Bone marrow (tissue), 2 donors: ENCODE data around the gene IGHMBP2.

Experiments used
- DNase-seq, 2 donors: peaks; one replicate each; lab custom pipeline; 2025; lab: John Stamatoyannopoulos, UW

Gene IGHMBP2

DNA sequence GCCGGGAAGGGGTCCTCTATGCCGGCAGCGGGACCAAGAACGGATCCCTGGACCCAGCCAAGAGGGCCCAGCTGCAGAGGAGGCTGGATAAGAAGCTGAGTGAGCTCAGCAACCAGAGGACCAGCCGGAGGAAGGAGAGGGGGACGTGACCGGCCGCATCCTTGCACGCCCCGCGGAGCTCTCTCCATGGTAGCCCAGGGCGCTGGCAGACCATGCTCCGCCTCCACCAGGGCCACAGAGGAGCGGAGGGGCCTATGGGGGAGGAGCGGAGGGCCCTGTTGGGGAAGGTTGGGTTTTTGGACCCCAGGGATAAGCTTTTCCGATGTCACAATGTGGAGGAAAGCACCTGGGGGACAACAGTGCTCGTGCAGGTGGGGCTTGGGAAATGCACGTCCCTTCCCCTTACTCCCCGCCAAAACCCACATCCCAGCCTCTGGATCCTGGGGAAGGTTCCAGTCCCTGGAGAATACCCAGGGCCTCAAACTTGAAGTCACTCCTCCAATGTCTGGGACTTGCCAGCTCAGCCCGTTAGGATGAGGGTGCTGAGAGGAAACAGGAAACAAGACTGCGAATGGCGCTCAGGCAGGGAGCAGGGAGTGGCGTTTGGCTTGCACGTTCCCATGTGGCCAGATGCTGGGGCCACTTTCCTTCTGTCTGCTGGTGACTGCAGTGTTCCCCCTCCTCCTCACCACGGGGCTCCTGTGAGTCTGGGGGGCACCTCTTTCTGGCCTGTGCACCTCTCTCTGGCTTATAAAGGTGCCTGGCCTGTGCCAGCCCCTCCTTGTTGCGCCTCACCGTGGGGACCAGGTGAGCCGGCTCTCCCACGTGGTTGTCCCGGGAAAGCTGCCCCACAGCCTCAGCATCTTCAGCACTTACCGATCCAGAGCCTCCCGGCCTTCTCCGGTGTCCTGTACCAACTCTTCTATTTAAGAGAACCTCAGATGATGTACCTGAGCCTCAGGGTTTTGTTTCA is 36.2 kb downstream of the IGHMBP2 start:
- DNase-seq, result no peak

DNA sequence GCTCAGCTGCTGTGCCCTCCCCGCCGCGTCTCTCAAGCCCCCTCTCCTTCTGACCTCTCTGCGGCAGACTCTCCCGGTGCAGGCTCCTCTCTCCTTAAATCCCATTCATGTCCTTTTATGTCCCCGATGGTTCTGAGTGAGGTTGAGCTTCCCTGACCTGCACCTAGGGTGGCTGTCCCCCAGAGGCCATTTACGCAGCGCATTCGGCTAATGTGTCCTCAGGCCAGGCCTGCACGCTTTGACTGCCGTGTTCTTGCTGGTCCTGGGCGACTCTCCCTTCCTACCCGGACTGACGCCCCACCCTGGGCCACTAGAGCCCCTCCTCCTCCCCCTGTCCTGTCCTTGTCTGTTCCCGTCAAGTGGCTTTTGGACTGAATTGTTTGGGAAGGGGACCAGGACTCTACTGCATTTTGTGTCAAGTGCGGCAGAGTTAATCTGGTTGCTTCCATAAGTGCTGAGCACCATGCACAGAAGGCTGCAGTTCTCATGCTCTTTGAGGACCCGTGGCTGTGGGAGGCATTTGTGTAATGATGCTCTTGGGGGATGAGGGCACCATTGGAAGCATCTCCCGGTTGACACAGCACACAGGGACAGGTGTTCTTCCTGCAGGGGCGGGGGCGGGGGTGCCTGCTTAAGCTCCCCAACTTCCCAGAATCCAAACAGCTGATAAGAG is 37.1 kb downstream of the IGHMBP2 start:
- no peak for DNase-seq

- DNase-seq, result no peak
Observed at GRCh38 chr11:68941324-68942094, 37.8 kb downstream of the IGHMBP2 start.

GRCh38 chr11:68942095-68942620 is 38.5 kb downstream of the IGHMBP2 start:
- DNase-seq, result no peak

DNA sequence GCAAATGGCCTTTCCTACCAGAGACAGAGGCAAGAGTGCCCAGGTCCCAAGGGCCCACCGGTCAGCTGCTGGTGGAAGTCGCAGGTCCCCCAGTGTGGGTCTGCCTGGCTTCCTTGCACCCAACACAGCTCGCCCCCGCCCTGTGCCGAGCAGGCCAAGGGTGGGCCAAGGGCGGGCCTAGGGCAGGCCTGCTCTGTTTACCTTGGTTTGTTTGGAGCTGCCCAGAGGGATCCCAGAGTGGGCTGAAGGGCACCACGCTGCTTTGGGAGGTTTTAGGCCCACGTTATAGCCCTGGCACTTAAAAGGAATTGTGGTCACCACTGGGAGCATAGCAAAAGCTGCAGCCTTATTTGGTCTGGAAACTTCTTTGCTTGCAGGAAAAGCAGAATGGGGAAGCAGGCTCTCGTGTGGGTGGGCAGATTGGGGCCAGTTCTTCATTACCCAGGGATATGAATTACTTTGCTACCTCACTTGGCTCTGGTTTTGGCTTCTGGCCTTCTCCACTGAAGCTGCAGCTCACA is 39.1 kb downstream of the IGHMBP2 start:
- no peak for DNase-seq

- no peak for DNase-seq
Observed at GRCh38 chr11:68946416-68947090, 42.9 kb downstream of the IGHMBP2 start.

- no peak for DNase-seq
Observed at GRCh38 chr11:68947151-68947550, 43.5 kb downstream of the IGHMBP2 start.

DNA sequence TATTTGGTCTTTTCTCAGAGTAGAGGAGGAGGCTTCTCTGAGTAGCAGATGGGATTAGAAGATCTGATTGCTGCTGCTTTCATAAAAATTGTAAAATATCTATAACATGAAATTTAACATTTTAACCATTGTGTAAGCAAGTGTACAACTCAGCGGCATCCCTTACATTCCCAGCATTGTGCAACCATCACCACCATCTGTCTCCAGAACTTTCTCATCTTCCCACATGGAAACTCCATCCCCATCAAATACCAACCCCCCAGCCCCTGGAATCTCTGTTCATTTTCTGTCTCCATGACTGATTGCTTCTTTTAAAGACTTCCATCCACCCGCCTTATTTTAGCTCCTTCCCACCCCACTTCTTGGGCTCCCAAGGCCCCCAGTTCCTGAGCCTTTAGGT is 44.8 kb downstream of the IGHMBP2 start:
- no peak for DNase-seq

GRCh38 chr11:68948935-68949334 is 45.2 kb downstream of the IGHMBP2 start:
- no peak for DNase-seq

DNA sequence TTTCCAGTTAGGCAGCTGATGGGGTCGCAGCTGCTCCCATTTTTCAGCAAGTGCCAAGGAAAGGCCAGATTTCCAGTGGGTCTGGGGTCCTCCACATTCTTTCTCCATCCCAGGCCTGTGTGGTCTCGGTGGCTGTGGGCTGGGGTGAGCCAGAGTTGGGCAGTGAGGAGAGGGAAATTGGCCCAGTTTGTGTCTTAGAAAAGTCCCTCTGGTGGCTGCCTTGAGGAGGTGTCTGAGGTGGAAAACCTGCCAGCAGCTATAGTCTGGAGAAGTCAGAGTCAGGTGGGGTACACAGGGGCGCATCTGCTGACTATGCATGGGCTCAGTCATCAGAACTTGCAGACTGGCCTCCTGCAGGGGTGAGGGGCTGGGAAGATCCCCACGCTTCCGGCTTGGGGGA is 46.6 kb downstream of the IGHMBP2 start:
- DNase-seq, result peak in 1 of 2 donors; percentile 4

GRCh38 chr11:68950762-68951161 is 47.1 kb downstream of the IGHMBP2 start:
- no peak for DNase-seq

GRCh38 chr11:68954836-68955606 is 51.3 kb downstream of the IGHMBP2 start:
- DNase-seq, result peak; percentile 24 to 43

GRCh38 chr11:68955607-68955958 is 51.9 kb downstream of the IGHMBP2 start:
- DNase-seq, result no peak

DNA sequence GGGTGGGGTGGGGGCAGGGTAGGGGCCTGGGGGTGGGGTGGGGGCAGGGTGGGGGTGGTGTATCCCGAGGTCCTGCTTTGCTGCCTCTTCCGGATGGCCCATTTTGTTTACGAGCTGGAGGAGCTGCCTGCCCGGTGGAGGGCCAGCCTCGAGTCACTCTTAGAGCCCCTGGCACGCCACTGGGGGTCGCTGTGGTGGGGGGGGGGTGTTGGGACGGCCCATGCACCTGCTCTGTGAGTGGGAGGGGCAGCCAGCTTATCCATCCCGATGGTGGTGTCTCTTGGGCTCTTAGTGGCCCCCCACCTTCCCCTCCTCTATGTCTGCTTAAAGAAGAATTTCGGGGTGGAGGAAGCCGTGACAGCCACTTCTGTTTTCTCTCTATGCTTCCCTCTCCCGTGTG is 52.5 kb downstream of the IGHMBP2 start:
- no peak for DNase-seq

DNA sequence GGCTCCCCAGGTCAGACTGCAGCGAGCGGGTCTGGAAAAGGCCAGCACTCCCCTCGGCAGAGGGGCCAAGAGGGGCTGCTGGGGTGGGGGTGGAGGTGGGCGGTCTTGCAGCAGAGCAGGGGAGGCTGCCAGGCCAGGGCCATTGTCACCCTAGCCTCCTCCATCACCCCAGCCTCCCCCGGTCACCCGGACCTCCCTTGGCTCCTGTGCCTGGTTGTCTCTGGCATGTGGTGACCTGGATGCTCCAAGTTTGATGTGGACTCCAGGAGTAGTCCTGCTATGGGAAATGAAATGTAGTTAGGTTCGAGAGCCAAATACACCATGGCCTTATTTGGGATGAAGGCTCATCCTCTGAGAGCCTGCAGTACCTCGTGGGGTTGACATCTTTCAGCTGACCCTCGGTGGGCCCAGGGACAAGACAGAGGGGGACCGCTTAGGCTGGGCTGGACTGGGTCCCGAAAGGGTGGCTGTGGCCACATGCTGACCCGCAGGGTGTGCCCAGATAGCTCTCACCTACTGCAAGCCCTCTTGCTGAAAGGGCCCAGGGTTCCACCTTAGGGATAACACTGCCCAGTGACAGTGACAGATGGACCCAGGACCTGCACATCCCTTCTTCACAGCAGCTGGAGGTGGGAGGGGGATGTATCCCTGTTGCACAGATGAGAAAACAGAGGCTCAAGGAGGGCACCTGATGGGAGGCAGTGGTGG is 53.0 kb downstream of the IGHMBP2 start:
- no peak for DNase-seq

DNA sequence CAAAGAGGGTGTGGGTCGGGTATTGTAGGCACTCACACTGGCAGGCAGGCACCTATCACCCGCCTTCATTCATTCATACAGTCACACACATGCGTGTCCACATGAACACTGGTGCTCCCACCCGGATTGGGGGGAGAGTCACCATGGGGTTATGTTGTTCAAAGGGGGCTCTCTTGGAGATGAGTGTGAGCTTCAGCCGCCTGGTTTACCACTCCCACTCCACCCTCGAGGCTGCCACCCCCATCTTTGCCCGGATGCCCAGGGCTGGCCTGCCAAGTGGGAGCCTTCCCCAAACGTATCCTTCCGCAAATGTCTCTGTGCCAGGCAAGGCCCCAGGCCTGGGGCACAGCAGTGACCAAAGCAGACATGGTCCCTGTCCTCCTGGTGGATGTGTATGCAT is 54.5 kb downstream of the IGHMBP2 start:
- no peak for DNase-seq

GRCh38 chr11:68959465-68960293 is 56.0 kb downstream of the IGHMBP2 start:
- DNase-seq, result no peak

DNA sequence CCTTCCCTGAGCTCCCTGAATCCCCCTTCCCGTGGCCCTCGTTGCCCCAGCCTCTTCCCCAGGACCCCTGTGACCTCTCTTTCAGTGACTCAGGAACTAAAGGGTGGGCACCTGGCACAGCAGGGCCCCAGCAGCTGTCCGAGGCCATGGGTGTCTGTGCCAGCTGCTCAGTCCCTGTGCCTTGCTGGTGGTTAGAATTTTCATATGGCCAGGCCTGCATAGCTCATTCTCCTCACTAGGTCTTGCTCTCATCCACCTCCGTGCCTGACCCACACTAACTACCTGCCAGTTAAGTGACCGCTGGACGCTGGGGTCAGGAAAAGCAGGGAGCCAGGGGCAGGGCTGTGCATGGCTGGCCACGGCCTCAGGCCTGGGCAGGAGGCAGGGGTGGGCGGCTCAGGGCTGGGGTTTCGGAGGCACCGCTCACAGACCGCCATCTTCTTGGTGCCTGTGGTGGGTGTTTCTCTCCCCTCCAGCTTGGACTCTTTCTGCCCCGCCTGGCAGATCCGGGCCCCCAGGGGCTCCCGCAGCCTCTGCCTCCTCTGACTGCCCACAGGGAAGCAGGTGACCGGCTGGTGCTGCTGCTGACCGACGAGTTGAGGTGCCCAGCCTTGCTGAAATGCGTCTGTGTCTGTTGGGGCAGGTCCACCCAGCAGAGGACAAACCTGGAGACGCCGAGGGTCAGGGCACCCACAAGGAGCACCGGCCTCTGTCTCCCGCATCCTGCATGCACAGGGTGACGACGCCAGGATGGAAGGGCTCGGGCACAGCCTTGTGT is 56.8 kb downstream of the IGHMBP2 start:
- no peak for DNase-seq
